IPS-18c (cell line): Measurements from ENCODE around the gene SDK2.
"Not testable (repeated sequence)": the region's sequence is repeated elsewhere in the genome, so short reads cannot be mapped to it uniquely, and the experiment has no call there.

Source experiments
- H3K4me3 ChIP-seq: 2 replicates; pipeline ENCODE4 v1.7.0; 2013; ENCODE audit warnings: low read depth, mild to moderate bottlenecking, low read length, moderate library complexity; ENCODE audit not compliant: insufficient read depth
- H3K9me3 ChIP-seq: one replicate; pipeline ENCODE4 v1.6.1; 2013; ENCODE audit warnings: mild to moderate bottlenecking, low read length, moderate library complexity; ENCODE audit not compliant: control insufficient read depth, insufficient read depth

SDK2 gene

GRCh38 chr17:73343739-73344454 lies 300.3 kb downstream of the SDK2 start:
- Histone ChIP-seq H3K4me3 (no peak overlapping the region; the same call in 1 of the 2 replicates), H3K9me3 (no peaks in the 10 kb centered on the region)

- Histone ChIP-seq H3K4me3 (no peak overlapping the region), H3K9me3 (no peaks in the 10 kb centered on the region)
These were observed 301.0 kb downstream of the SDK2 start for GRCh38 chr17:73343168-73343634.

GRCh38 chr17:73342541-73343167 lies 301.6 kb downstream of the SDK2 start:
- no peak overlapping the region for H3K4me3 ChIP-seq
- no peaks in the 10 kb centered on the region for H3K9me3 ChIP-seq

GRCh38 chr17:73342050-73342522 lies 302.2 kb downstream of the SDK2 start:
- no peak overlapping the region for H3K4me3 ChIP-seq
- no peaks in the 10 kb centered on the region for H3K9me3 ChIP-seq

DNA sequence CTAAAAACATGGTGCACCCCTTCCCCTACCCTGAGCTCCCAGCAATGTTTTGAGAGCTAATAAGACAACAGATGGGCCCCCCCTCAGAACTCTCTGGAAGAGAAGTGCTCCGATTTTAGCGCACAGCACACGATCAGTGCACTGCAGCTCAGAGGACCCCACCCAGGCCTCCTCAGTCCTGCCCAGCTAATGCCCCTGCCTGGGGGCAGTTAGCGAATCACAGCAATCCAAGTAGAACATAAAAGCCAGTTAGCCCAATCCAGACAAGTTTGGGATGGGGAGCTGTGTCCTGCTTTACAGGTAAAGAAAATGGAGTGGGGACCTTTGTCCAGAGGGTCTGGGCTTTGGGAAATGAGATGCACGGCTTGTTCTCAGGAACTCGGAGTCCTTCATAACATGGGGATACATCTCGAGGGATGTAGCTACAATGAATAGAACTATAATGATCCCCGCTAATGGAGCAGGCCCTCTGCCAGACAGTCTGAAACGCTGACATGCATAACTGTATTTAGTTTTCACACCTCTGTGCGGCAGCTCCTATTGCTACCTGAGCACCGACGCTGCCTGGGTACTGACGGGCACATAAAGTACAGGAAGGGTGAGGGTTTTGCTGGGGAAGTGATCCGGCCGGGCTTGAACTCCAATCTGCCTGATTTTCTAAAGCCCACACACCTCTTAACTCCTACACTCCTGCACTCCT lies 302.7 kb downstream of the SDK2 start:
- H3K9me3 ChIP-seq, result no peaks in the 10 kb centered on the region

DNA sequence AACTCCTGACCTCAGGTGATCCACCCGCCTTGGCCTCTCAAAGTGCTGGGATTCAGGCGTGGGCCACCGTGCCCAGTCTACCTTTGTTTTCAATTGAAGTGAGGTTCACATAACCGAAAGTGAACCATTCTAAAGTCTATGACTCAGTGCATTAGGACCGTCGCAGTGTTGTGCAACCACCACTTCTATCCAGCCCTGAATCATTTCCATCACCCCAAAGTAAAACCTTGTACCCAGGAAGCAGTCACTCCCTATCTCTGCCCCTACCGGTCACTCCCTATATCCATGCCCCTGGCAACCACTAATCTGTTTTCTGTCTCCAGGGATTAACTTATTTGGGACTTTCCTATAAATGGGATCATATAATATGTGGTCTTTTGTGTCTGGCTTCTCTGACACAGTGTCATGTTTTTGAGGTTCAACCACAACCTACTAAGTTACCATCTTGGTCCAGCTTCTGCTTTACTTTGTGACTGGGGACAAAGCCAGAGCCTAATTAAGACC lies 304.1 kb downstream of the SDK2 start:
- Histone ChIP-seq H3K9me3 (no peaks in the 10 kb centered on the region), H3K4me3 (no peak overlapping the region)

More for the DNA sequence above, 302.7 kb downstream of the SDK2 start:
- 0 out of 2 replicates have a peak overlapping the region, but pooled peaks have one; percentile 21 for H3K4me3 ChIP-seq

- Histone ChIP-seq H3K4me3 (no peak overlapping the region), H3K9me3 (no peaks in the 10 kb centered on the region)
These were observed 305.6 kb downstream of the SDK2 start for GRCh38 chr17:73338566-73339197.

DNA sequence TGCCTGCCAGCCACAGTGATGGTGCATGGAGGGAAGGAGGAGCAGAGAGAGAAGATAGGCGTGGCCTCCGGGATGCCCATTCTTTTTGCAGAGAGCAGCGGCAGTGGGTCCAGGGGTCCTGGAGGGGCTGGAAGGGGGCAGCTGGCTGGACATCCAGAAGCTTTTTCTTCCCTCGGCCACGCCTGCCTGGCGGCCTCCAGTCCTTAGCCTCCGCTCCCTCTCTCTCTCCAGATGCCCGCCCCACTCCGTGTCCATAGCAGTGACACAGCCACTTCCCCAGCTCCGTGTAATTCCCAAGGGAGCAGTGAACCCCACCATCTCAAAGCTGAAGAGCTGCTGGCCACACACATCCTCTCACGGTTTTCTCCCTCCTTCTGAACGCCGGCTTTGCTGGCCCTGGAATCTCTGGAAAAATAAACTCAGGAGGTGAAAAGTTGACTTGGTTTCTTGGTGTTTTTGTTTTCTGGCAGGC lies 306.2 kb downstream of the SDK2 start:
- Histone ChIP-seq H3K9me3 (no peaks in the 10 kb centered on the region), H3K4me3 (no peak overlapping the region)

- no peak overlapping the region for H3K4me3 ChIP-seq
- no peaks in the 10 kb centered on the region for H3K9me3 ChIP-seq
These were observed 306.9 kb downstream of the SDK2 start for GRCh38 chr17:73337330-73337710.

GRCh38 chr17:73336408-73337329 lies 307.6 kb downstream of the SDK2 start:
- no peak overlapping the region for H3K4me3 ChIP-seq
- H3K9me3 ChIP-seq, result no peaks in the 10 kb centered on the region

DNA sequence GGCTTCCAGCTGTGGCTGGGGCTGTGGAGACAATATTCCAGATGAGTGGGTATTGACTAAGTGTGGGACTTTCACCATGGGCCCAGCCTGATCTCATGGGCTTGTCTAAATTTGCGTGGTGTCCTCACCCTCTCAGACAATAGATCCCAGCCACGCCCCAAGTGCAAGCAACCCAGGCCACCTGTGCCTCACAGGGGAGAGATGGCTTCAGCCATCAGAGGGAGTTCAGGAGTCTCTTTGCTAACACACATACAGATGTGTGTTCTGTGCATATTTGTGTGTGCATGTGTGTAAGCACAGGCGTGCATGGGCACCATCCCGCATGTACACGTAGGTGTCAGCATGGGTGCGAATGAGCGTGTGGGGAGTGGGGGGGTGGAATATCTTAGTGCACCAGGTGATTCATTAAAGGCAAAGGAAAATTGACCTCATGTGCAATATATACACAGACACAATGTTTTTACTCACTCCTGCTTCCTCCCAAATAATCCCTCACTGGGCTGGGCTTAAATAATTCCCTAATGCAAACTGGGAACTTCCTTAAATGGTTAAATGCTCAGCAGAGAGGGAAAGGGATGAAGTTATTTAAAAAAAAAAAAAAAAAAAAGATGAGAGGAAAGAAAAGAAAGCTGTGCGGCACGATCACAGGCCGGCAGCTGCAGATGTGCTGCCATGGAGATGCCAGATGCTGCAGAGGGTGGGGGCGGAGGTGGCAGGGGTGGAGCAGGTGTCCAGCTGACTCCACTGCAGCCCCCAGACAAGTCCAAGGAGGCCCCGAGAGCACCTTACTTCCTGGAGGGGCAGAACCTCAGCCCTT lies 308.4 kb downstream of the SDK2 start:
- H3K9me3 ChIP-seq, result no peaks in the 10 kb centered on the region
- no peak overlapping the region for H3K4me3 ChIP-seq

DNA sequence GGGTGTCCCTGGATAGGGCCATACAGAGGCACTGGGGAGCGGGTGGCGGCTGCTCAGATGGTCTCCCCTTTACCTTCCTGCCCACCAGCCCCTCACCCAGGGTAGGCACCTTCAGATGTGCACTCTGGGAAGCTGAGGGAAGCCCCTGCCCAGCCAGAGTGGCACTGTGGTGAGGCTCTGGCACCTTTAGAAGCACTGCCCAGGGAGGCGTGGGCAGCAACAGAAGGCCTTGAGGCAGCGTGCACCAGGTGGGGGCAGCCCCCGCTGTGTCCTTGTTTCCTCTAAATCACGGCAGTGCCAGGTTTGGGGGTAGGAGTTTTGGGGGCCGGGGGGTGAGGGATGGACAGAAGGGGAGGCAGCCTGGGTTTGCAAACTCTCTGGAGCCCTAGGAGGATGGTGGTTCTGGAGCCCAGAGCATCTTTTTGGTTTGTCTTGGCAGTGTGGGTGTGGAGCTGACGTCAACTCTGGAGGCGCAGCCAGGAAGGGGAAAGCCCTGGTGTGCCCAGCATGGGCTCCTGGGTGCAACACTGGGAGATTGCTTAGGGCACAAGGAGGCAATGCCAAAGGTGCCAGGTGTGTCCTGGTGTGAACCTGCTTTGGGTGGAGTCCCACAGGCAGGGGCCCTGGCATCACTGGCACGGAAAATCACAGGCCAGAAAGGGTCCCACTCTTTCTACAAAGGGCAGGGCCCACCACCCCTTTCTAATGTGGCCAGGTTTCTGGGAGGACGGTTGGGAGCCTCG lies 309.3 kb downstream of the SDK2 start:
- Histone ChIP-seq H3K4me3 (no peak overlapping the region), H3K9me3 (no peaks in the 10 kb centered on the region)

DNA sequence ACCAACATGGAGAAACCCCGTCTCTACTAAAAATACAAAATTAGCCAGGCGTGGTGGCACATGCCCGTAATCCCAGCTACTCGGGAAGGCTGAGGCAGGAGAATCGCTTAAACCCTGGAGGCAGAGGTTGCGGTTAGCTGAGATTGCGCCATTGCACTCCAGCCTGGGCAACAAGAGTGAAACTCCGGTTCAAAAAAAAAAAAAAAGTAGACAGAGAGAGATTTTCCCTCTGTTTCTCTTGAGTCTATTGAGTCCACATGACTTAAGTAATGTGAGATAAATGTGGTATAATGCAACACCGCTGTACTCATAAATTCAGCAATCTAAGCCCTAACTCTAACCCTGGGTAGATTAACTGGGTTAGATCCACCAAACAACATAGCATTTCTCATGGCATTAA lies 310.8 kb downstream of the SDK2 start:
- not testable (repeated sequence) for H3K4me3 ChIP-seq

DNA sequence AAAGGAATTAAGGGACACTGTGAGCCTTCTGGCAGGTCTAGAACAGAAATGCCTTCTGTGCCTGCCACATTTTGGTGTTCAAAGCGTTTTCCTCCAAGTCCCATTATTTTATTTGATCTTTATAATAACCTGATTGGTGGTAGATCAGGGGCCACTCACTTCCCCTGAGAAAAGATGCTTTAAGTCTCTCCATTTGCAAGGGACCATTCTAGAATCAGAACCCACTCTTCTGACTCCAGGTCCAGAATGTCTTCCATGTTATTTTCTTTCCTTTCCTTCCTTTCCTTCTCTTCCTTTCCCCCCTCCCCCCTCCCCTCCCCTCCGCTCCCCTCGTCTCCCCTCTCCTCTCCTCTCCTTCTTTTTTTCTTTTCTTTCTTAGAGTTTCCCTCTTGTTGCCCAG lies 313.2 kb downstream of the SDK2 start:
- no peaks in the 10 kb centered on the region for H3K9me3 ChIP-seq
- no peak overlapping the region for H3K4me3 ChIP-seq

More for the DNA sequence above, 310.8 kb downstream of the SDK2 start:
- not testable (repeated sequence) for H3K9me3 ChIP-seq

DNA sequence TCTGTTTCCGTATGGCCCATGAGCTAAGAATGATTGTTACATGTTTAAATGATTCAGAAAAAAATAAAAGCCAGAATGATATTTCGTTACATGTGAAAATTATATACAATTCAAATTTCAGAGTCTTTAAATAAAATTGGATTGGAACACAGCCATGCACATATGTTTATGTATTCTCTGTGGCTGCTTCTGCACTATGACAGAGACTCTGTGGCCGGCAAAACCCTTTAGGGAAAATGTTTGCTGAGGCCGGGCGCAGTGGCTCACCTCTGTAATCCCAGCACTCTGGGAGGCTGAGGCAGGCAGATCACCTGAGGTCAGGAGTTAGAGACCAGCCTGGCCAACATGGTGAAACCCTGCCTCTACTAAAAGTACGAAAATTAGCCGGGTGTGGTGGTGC lies 316.6 kb downstream of the SDK2 start:
- no peak overlapping the region for H3K4me3 ChIP-seq
- H3K9me3 ChIP-seq, result no peaks in the 10 kb centered on the region
